VCaP (cell line): ENCODE results near the gene SMYD3.

Experiments used
- H3K27ac ChIP-seq: fragments of 450-650 bp; 2 replicates; pipeline ENCODE4 v1.5.1; 2017
- TF ChIP-seq, protein P1 (sequence below): fragments of 450-650 bp; conservative IDR thresholded peaks from 2 replicates; pipeline ENCODE4 v1.5.1; 2017; ENCODE audit warnings: mild to moderate bottlenecking, moderate library complexity

SMYD3 gene

DNA sequence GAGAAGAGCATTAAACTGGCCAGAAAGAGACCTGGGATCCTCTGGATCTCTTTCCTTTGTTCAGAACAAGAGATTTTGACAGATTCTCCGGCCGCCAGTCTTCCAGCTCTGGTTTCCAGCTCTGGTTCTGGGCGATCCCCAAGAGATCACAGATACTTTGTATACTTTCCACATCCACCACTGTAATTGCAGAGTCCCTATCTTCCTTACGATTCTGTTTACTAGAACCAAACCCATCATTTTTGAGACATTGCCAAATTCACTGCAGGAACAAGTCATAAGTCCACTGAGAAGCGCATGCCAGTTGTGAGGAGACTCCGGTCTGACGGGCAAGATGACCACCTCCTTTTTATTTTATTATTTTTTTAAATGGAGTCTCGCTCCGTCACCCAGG, 505.2 kb downstream of the SMYD3 start:
- TF ChIP-seq, protein P1, sequence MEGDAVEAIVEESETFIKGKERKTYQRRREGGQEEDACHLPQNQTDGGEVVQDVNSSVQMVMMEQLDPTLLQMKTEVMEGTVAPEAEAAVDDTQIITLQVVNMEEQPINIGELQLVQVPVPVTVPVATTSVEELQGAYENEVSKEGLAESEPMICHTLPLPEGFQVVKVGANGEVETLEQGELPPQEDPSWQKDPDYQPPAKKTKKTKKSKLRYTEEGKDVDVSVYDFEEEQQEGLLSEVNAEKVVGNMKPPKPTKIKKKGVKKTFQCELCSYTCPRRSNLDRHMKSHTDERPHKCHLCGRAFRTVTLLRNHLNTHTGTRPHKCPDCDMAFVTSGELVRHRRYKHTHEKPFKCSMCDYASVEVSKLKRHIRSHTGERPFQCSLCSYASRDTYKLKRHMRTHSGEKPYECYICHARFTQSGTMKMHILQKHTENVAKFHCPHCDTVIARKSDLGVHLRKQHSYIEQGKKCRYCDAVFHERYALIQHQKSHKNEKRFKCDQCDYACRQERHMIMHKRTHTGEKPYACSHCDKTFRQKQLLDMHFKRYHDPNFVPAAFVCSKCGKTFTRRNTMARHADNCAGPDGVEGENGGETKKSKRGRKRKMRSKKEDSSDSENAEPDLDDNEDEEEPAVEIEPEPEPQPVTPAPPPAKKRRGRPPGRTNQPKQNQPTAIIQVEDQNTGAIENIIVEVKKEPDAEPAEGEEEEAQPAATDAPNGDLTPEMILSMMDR, result no peak
- no peak overlapping the region for H3K27ac ChIP-seq

DNA sequence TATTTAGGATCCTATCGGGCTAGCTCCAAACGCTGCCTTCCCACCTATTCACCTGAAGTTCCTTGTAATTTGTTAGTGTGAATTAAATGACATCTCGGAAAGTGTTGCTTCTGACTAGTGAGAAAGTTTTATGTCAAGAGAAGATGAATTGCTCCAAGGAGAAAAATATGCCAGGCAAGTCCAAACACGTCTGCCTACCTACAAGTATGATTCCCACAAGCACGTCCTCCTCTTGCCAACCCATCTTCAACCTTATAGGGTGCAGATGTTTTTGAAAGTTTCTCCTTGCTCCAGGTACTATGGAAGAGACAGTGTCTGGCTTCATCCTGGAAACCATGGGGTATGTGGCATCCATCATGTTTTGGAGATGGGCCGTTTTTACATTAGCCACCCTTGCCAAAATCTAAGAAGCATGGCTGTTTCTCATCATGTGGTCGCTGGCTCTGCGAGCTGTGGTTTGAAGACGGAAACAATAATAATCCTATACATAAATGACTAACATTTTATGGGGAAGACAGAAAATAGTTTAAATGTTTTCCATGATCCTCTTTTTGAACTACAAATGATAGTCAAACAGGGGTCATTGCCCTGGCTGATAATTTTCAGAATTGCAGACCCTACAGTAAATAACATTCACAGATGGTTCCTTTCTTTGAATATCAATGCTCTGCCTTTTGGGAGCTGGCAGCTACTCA, 505.8 kb downstream of the SMYD3 start:
- TF ChIP-seq, protein P1, result no peak
- H3K27ac ChIP-seq, result no peak overlapping the region

- peak overlapping the region; percentile 69 for H3K27ac ChIP-seq
- TF ChIP-seq, protein P1, result no peak
These were observed 506.5 kb downstream of the SMYD3 start for GRCh38 chr1:246000638-246001015.

- peak overlapping the region; percentile 69 for H3K27ac ChIP-seq
- TF ChIP-seq, protein P1, result no peak
These were observed 507.1 kb downstream of the SMYD3 start for GRCh38 chr1:245999697-246000637.

GRCh38 chr1:245997471-245998258, 509.4 kb downstream of the SMYD3 start:
- H3K27ac ChIP-seq, result peak overlapping the region; percentile 69
- TF ChIP-seq, protein P1, result no peak

DNA sequence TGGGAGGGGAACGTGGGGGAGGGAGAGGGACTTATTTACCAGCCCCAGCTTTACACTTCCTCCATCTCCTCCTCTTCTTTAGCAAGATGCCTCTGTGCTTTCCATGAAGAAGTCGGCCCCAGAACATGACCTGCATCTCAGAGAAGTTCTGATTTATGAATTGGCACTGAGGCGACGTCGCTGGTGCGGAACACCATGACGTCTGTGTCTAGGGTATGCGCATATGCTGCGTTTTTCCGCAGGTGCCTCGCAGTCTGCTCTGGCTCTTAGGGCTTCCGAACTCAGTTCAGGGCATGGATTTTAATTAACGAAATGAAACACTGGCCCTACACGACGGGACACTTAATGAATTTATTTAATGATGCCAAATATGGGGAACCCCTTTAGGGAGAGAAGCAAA, 510.3 kb downstream of the SMYD3 start:
- peak overlapping the region; percentile 69; the same call in 1 of the 2 replicates for H3K27ac ChIP-seq

More for the DNA sequence above, 510.3 kb downstream of the SMYD3 start:
- TF ChIP-seq, protein P1, result no peak
